ENCODE results near the gene TRMT10B. TPM values are rescaled to one million over a fixed set of nuclear protein-coding genes. Genes with fewer than 3 reads are reported as not detected.
A peak's percentile ranks its signal among the peaks of the same experiment; 100 is the strongest.

Gene TRMT10B
- total and polyA plus RNA-seq, 10 of the 15 experiments (the other 5 are each of a cell fraction or from before 2014, with no cell fraction given): 3.7 to 11.7 (median 6.8) TPM

- FAIRE-seq (no peak), DNase-seq (ENCODE audit: low read depth, low spot score) (no peak), ATAC-seq (no peak)
- no peak overlapping the region for H3K9ac ChIP-seq (ENCODE audit: control insufficient read depth, insufficient read depth, low read length)
- H3K79me2 ChIP-seq (ENCODE audit: control insufficient read depth, insufficient read depth, low read length): no peaks in the 10 kb centered on the region
- SMC1A ChIA-PET (ENCODE audit: uncharacterized antibody, unreplicated experiment): interaction anchor here (0.7 kb wide), 1 partner anchor 119 kb away, joined by 3 read pairs; no protein-coding TSS in a partner anchor
- H2AFZ ChIP-seq (ENCODE audit: control insufficient read depth, low read depth, low read length): no peak overlapping the region
- BruUV-seq (replicated peaks): no TSS peak
- RAD21 ChIA-PET (ENCODE audit: unreplicated experiment): interaction anchor here (1.0 kb wide), 1 partner anchor 20 kb away, joined by 3 read pairs; no protein-coding TSS in a partner anchor
- no peak overlapping the region for H3K4me2 ChIP-seq (ENCODE audit: control insufficient read depth, insufficient read depth)
- intact Hi-C loops (cut with micrococcal nuclease; ENCODE audit: unreplicated experiment): no loop called here
- H3K9me3 ChIP-seq (replicated peaks; ENCODE audit: control insufficient read depth, insufficient read depth, low read length): no peaks in the 10 kb centered on the region
- no peak overlapping the region for H3K27ac ChIP-seq (ENCODE audit: control insufficient read depth, insufficient read depth)
- H3K4me3 ChIP-seq: no peak overlapping the region
- no peaks in the 10 kb centered on the region for H4K20me1 ChIP-seq (ENCODE audit: control insufficient read depth, insufficient read depth)
- CTCF ChIA-PET: interaction anchor here (0.7 kb wide), 1 partner anchor 225 kb away, joined by 3 read pairs; the partner anchor contains the start of gene POLR1E
- POLR2A ChIA-PET: no interaction called here
- in situ Hi-C loops (cut with MboI): no loop called here
- TF ChIP-seq SPI1 (IDR thresholded peaks at IDR 0.05; ENCODE audit: borderline replicate concordance, insufficient read depth, low read depth, low read length) (peak; percentile 79), IRF5 (IDR thresholded peaks at IDR 0.05; ENCODE audit: borderline replicate concordance) (no peak)
- H3K4me1 ChIP-seq (ENCODE audit: control insufficient read depth, insufficient read depth, low read length): no peaks in the 10 kb centered on the region
- H3K36me3 ChIP-seq (ENCODE audit: control insufficient read depth in 2 of 2, insufficient read depth in 2 of 2, low read length in 1 of 2): no peaks in the 10 kb centered on the region
- H3K27me3 ChIP-seq (replicated peaks in 1 of 2; ENCODE audit: control insufficient read depth in 2 of 2, insufficient read depth in 2 of 2, low read length in 1 of 2): peaks cover 0 to 2% of the 10 kb centered on the region in 2 experiments; a peak in 2 of 4 replicates
- WGBS (ENCODE audit: insufficient coverage, insufficient replicate concordance, low lambda C conversion rate, missing lambda C conversion rate): 24% methylated on average over 3 of the region's 3 CpGs
Observed at GRCh38 chr9:37710046-37710445, 43.6 kb upstream of the TRMT10B start.

GRCh38 chr9:37715260-37715659, 38.3 kb upstream of the TRMT10B start:
- H3K4me3 ChIP-seq: no peak overlapping the region
- no peak overlapping the region for H3K4me2 ChIP-seq (ENCODE audit: control insufficient read depth, insufficient read depth)
- no peak overlapping the region for H3K27ac ChIP-seq (ENCODE audit: control insufficient read depth, insufficient read depth)
- H2AFZ ChIP-seq (ENCODE audit: control insufficient read depth, low read depth, low read length): no peak overlapping the region
- SMC1A ChIA-PET (ENCODE audit: uncharacterized antibody, unreplicated experiment): interaction anchor here (0.7 kb wide), 1 partner anchor 839 kb away, joined by 3 read pairs; no protein-coding TSS in a partner anchor
- no peak overlapping the region for H3K9ac ChIP-seq (ENCODE audit: control insufficient read depth, insufficient read depth, low read length)
- no peaks in the 10 kb centered on the region for H3K36me3 ChIP-seq (ENCODE audit: control insufficient read depth in 2 of 2, insufficient read depth in 2 of 2, low read length in 1 of 2)
- no peaks in the 10 kb centered on the region for H3K9me3 ChIP-seq (replicated peaks; ENCODE audit: control insufficient read depth, insufficient read depth, low read length)
- CTCF ChIA-PET: no interaction called here
- 22% methylated on average over 4 of the region's 4 CpGs for WGBS (ENCODE audit: insufficient coverage, insufficient replicate concordance, low lambda C conversion rate, missing lambda C conversion rate)
- no peak for ATAC-seq
- RAD21 ChIA-PET (ENCODE audit: unreplicated experiment): no interaction called here
- in situ Hi-C loops (cut with MboI) (no loop called here), intact Hi-C loops (cut with micrococcal nuclease; ENCODE audit: unreplicated experiment) (no loop called here)
- H3K79me2 ChIP-seq (ENCODE audit: control insufficient read depth, insufficient read depth, low read length): no peaks in the 10 kb centered on the region
- FAIRE-seq: no peak
- no peak for DNase-seq (ENCODE audit: low read depth, low spot score)
- BruUV-seq (replicated peaks): no TSS peak
- POLR2A ChIA-PET: interaction anchor here (0.6 kb wide), 1 partner anchor 1427 kb away, joined by 3 read pairs; no protein-coding TSS in a partner anchor
- TF ChIP-seq ZNF207 (IDR thresholded peaks at IDR 0.05; ENCODE audit: borderline replicate concordance) (no peak), BHLHE40 (IDR thresholded peaks at IDR 0.05; ENCODE audit: borderline replicate concordance in 1 of 2, low read depth in 2 of 2, low read length in 1 of 2) (no peak), SKIL (IDR thresholded peaks at IDR 0.05; ENCODE audit: low read depth, poor library complexity, severe bottlenecking) (no peak), NFIC (IDR thresholded peaks at IDR 0.05; ENCODE audit: low read depth, low read length) (no peak), PML (IDR thresholded peaks at IDR 0.05; ENCODE audit: low read length) (no peak)
- H3K4me1 ChIP-seq (ENCODE audit: control insufficient read depth, insufficient read depth, low read length): no peaks in the 10 kb centered on the region
- H3K27me3 ChIP-seq (replicated peaks in 1 of 2; ENCODE audit: control insufficient read depth in 2 of 2, insufficient read depth in 2 of 2, low read length in 1 of 2): 0 out of 4 replicates have a peak, but pooled peaks cover 0 to 3% of the 10 kb centered on the region in 2 experiments
- no peaks in the 10 kb centered on the region for H4K20me1 ChIP-seq (ENCODE audit: control insufficient read depth, insufficient read depth)
